ENCODE measurements around the gene RNF5. TPM values are rescaled to one million over a fixed set of nuclear protein-coding genes. Genes with fewer than 3 reads are reported as not detected.
A peak's percentile ranks its signal among the peaks of the same experiment; 100 is the strongest.

RNF5 gene
- total RNA-seq, 1 donor = 43.5 TPM

GRCh38 chr6:32176476-32177182, 1.6 kb upstream of the RNF5 start:
- TF ChIP-seq CTCF (IDR thresholded peaks at IDR 0.05; ENCODE audit: insufficient read depth, low read length) = no peak
- DNase-seq (ENCODE audit: low read depth) = peak; percentile 71
- peak overlapping the region; percentile 94 for H3K4me3 ChIP-seq (ENCODE audit: low read depth, low read length)

GRCh38 chr6:32177183-32177787, 920 bp upstream of the RNF5 start:
- TF ChIP-seq CTCF (IDR thresholded peaks at IDR 0.05; ENCODE audit: insufficient read depth, low read length) = no peak
- no peak for DNase-seq (ENCODE audit: low read depth)

GRCh38 chr6:32178547-32179440, 589 bp downstream of the RNF5 start:
- TF ChIP-seq CTCF (IDR thresholded peaks at IDR 0.05; ENCODE audit: insufficient read depth, low read length) = no peak
- DNase-seq (ENCODE audit: low read depth) = peak; percentile 12
- peak overlapping the region; percentile 94 for H3K4me3 ChIP-seq (ENCODE audit: low read depth, low read length)

More at GRCh38 chr6:32177183-32177787, 920 bp upstream of the RNF5 start:
- peak overlapping the region; percentile 94 for H3K4me3 ChIP-seq (ENCODE audit: low read depth, low read length)

- no peak for TF ChIP-seq CTCF (IDR thresholded peaks at IDR 0.05; ENCODE audit: insufficient read depth, low read length)
- peak overlapping the region; percentile 94 for H3K4me3 ChIP-seq (ENCODE audit: low read depth, low read length)
- no peak for DNase-seq (ENCODE audit: low read depth)
Observed at GRCh38 chr6:32179766-32180405, 1.7 kb downstream of the RNF5 start.

GRCh38 chr6:32181148-32181702, 3.0 kb downstream of the RNF5 start:
- no peak for TF ChIP-seq CTCF (IDR thresholded peaks at IDR 0.05; ENCODE audit: insufficient read depth, low read length)
- H3K4me3 ChIP-seq (ENCODE audit: low read depth, low read length) = no peak overlapping the region
- no peak for DNase-seq (ENCODE audit: low read depth)

- H3K4me3 ChIP-seq (ENCODE audit: low read depth, low read length) = no peak overlapping the region
- no peak for TF ChIP-seq CTCF (IDR thresholded peaks at IDR 0.05; ENCODE audit: insufficient read depth, low read length)
- no peak for DNase-seq (ENCODE audit: low read depth)
Observed at GRCh38 chr6:32181915-32182529, 3.8 kb downstream of the RNF5 start.

Data from fibroblast of the aortic adventitia (primary cell).